Thyroid gland (tissue), 4 donors: Measurements from ENCODE around the gene SLC10A7. TPM values are rescaled to one million over a fixed set of nuclear protein-coding genes. Genes with fewer than 3 reads are reported as not detected.

Source experiments
- DNase-seq, 2 donors: peaks; one replicate each; pipeline ENCODE4 v3.0.0-alpha.2; 2019
- H3K27ac ChIP-seq, 3 donors: fragments of 200-600 bp; sonication (generic); 1 replicate in 2 of 3; 2 replicates in 1 of 3; pipeline ENCODE4 v1.5.1; 2016 to 2019; ENCODE audit warnings: mild to moderate bottlenecking in 1 of 3, moderate library complexity in 1 of 3
- H3K27me3 ChIP-seq: fragments of 200-600 bp; sonication (generic); one replicate; pipeline ENCODE4 v1.5.1; 2019
- H3K36me3 ChIP-seq, 2 donors: fragments of 200-600 bp; sonication (generic); one replicate each; pipeline ENCODE4 v1.5.1; 2016 to 2019
- H3K4me1 ChIP-seq, 2 donors: fragments of 200-600 bp; sonication (generic); one replicate each; pipeline ENCODE4 v1.5.1; 2017 to 2019
- H3K4me3 ChIP-seq, 3 donors: fragments of 200-600 bp; sonication (generic); replicated peaks in 1 of 3; 1 replicate in 2 of 3; 2 replicates in 1 of 3; pipeline ENCODE4 v1.5.1; 2016; ENCODE audit warnings: mild to moderate bottlenecking in 1 of 3
- H3K9me3 ChIP-seq: fragments of 200-600 bp; sonication (generic); one replicate; pipeline ENCODE4 v1.5.1; 2017
- CTCF ChIP-seq, 6 experiments: fragments of 200-600 bp in 3 of 6; fragments of 450-650 bp in 3 of 6; sonication (generic) in 3 of 6; IDR thresholded peaks; one replicate each; pipeline ENCODE4 v1.5.1; 2016 to 2019; ENCODE audit warnings: antibody characterized with exemption in 6 of 6, mild to moderate bottlenecking in 2 of 6, inconsistent platforms in 1 of 6, moderate library complexity in 1 of 6
- POLR2A ChIP-seq, 2 donors: fragments of 450-650 bp; IDR thresholded peaks; one replicate each; pipeline ENCODE4 v1.6.1; 2017; ENCODE audit warnings: antibody characterized with exemption in 2 of 2, mild to moderate bottlenecking in 2 of 2, moderate library complexity in 1 of 2
- WGBS, 2 donors: methylation state at CpG; one replicate each; pipeline ENCODE4 v1.1.5; 2017; 5-methylcytosine and 5-hydroxymethylcytosine counted together
- intact Hi-C: fragments of 100-400 bp; cut with DNase I; formaldehyde crosslinking; loops from one replicate; pipeline ENCODE4 v1.15.1; 2023
- total RNA-seq, 4 donors: library from RNA; depleted of rRNA; stranded (reverse); fragments of >200 nt; gene quantifications; one replicate each; pipeline ENCODE4 v1.2.3, GENCODE V29; 2016

The SLC10A7 gene
- total RNA-seq, 4 donors from 2014 or later: 16.7 to 29.9 (median 23.1) TPM

- Histone ChIP-seq H3K4me3 (no peak overlapping the region), H3K36me3 (no peaks in the 10 kb centered on the region), H3K4me1 (no peaks in the 10 kb centered on the region), H3K27ac (no peak overlapping the region), H3K27me3 (no peaks in the 10 kb centered on the region), H3K9me3 (no peaks in the 10 kb centered on the region)
- WGBS, 2 donors: 97 to 100% methylated on average over 1 of the region's 1 CpG
- intact Hi-C loops: no loop called here
- TF ChIP-seq CTCF (IDR thresholded peaks at IDR 0.05): no peak
- no peak for TF ChIP-seq POLR2A (IDR thresholded peaks at IDR 0.05)
- DNase-seq: no peak
Measured at GRCh38 chr4:146389561-146389960, 132.2 kb downstream of the SLC10A7 start.

GRCh38 chr4:146382194-146382593 lies 139.5 kb downstream of the SLC10A7 start:
- intact Hi-C loops: no loop called here
- Histone ChIP-seq H3K9me3 (no peaks in the 10 kb centered on the region), H3K27me3 (no peaks in the 10 kb centered on the region), H3K4me1 (no peaks in the 10 kb centered on the region), H3K36me3 (no peaks in the 10 kb centered on the region), H3K4me3 (no peak overlapping the region), H3K27ac (no peak overlapping the region)
- TF ChIP-seq CTCF (IDR thresholded peaks at IDR 0.05) (no peak), POLR2A (IDR thresholded peaks at IDR 0.05) (no peak)
- DNase-seq: no peak
- 96 to 97% methylated on average over 1 of the region's 1 CpG for WGBS, 2 donors

GRCh38 chr4:146381263-146381872 lies 140.4 kb downstream of the SLC10A7 start:
- Histone ChIP-seq H3K9me3 (no peaks in the 10 kb centered on the region), H3K27ac (no peak overlapping the region), H3K27me3 (no peaks in the 10 kb centered on the region), H3K4me3 (no peak overlapping the region), H3K36me3 (no peaks in the 10 kb centered on the region), H3K4me1 (no peaks in the 10 kb centered on the region)
- DNase-seq: no peak
- WGBS, 2 donors: 83 to 88% methylated on average over 2 of the region's 2 CpGs
- intact Hi-C loops: no loop called here
- no peak for TF ChIP-seq CTCF (IDR thresholded peaks at IDR 0.05)
- no peak for TF ChIP-seq POLR2A (IDR thresholded peaks at IDR 0.05)

- no peak overlapping the region for H3K27ac ChIP-seq
- 93 to 94% methylated on average over 2 of the region's 2 CpGs for WGBS, 2 donors
- no peak for DNase-seq
- intact Hi-C loops: no loop called here
- H3K9me3 ChIP-seq: no peaks in the 10 kb centered on the region
- no peak for TF ChIP-seq POLR2A (IDR thresholded peaks at IDR 0.05)
- H3K36me3 ChIP-seq: no peaks in the 10 kb centered on the region
- H3K4me1 ChIP-seq: no peaks in the 10 kb centered on the region
- H3K27me3 ChIP-seq: no peaks in the 10 kb centered on the region
- no peak overlapping the region for H3K4me3 ChIP-seq
Measured at GRCh38 chr4:146379744-146380143, 142.0 kb downstream of the SLC10A7 start.

GRCh38 chr4:146371812-146372211 lies 149.9 kb downstream of the SLC10A7 start:
- 92 to 95% methylated on average over 1 of the region's 1 CpG for WGBS, 2 donors
- Histone ChIP-seq H3K27me3 (no peaks in the 10 kb centered on the region), H3K4me3 (no peak overlapping the region), H3K36me3 (no peaks in the 10 kb centered on the region), H3K27ac (no peak overlapping the region), H3K4me1 (no peaks in the 10 kb centered on the region), H3K9me3 (no peaks in the 10 kb centered on the region)
- TF ChIP-seq POLR2A (IDR thresholded peaks at IDR 0.05) (no peak), CTCF (IDR thresholded peaks at IDR 0.05) (no peak)
- intact Hi-C loops: no loop called here
- no peak for DNase-seq
